HCT116 (cell line): ENCODE data around the gene GRK2.

Source experiments
- ATF3 ChIP-seq: IDR thresholded peaks from 2 replicates; pipeline ENCODE4 v1.6.1; 2012
- EZH2 ChIP-seq: fragments of 200-600 bp; sonication (generic); IDR thresholded peaks from 2 replicates; pipeline ENCODE4 v1.6.1; 2017; ENCODE audit warnings: antibody characterized with exemption, mixed run types
- MAX ChIP-seq: IDR thresholded peaks from 2 replicates; pipeline ENCODE4 v1.6.1; 2012
- TF ChIP-seq, protein P1 (sequence below), 3 experiments: fragments of 200-600 bp in 1 of 3; sonication (generic) in 1 of 3; IDR thresholded peaks in 2 of 3; conservative IDR thresholded peaks in 1 of 3; 2 replicates each; pipeline ENCODE4 v1.5.1; 2012 to 2017; ENCODE audit warnings: low read depth in 2 of 3, low read length in 2 of 3, antibody characterized with exemption in 1 of 3, borderline replicate concordance in 1 of 3, control low read depth in 1 of 3, mild to moderate bottlenecking in 1 of 3, mixed read lengths in 1 of 3, mixed run types in 1 of 3, moderate library complexity in 1 of 3; ENCODE audit not compliant: insufficient read depth in 1 of 3

DNA sequence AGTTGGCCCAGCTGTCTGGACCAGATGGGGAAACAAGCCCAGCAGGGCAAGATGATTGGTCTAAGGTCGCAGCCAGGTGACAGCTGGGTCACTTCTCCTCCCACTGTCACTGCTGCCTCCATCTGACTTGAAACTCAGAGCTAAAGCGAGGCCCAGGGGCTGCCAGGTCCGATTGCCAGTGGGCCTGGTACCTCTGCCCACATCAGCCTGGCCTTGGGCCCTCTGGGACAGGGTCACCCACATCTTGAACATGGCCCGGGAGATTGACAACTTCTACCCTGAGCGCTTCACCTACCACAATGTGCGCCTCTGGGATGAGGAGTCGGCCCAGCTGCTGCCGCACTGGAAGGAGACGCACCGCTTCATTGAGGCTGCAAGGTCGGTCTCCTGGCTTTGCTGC is 42.9 kb downstream of the GRK2 start:
- TF ChIP-seq ATF3 (no peak), MAX (no peak), EZH2 (no peak)
- TF ChIP-seq, protein P1, sequence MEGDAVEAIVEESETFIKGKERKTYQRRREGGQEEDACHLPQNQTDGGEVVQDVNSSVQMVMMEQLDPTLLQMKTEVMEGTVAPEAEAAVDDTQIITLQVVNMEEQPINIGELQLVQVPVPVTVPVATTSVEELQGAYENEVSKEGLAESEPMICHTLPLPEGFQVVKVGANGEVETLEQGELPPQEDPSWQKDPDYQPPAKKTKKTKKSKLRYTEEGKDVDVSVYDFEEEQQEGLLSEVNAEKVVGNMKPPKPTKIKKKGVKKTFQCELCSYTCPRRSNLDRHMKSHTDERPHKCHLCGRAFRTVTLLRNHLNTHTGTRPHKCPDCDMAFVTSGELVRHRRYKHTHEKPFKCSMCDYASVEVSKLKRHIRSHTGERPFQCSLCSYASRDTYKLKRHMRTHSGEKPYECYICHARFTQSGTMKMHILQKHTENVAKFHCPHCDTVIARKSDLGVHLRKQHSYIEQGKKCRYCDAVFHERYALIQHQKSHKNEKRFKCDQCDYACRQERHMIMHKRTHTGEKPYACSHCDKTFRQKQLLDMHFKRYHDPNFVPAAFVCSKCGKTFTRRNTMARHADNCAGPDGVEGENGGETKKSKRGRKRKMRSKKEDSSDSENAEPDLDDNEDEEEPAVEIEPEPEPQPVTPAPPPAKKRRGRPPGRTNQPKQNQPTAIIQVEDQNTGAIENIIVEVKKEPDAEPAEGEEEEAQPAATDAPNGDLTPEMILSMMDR (IDR thresholded peaks at IDR 0.05 in 2 of 3, conservative IDR thresholded peaks at IDR 0.05 in 1 of 3; ENCODE audit: borderline replicate concordance in 1 of 3, insufficient read depth in 1 of 3, low read depth in 2 of 3, low read length in 2 of 3): no peak
